HG03060 (cell line): Measurements from ENCODE around the gene ZNF362.

ENCODE experiments used
- ATAC-seq: cut with Tn5 transposase; IDR thresholded peaks from one replicate; pipeline ENCODE4 v1.9.1; 2021; ENCODE audit warnings: low read depth, moderate number of reproducible peaks; ENCODE audit not compliant: unreplicated experiment

ZNF362 gene

DNA sequence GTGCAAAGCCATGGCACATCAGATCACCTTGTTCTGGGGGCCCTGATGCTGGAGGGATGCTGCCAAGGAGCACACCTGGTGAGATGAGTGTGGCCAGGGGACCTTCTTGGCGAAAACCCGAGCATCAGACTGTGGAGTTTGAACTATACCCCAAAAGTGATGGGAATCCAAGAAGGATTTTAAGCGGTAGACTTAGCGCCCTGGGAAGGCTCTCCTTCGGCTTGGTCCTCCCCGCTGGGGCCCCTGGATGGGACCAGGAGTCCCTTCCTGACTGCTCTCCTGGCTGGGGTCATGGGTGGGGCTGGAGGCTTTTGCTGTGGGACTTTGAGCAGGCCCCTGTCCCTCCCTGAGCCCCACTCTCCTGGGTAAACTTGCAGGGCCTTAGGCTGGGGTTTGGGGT is 10.5 kb downstream of the ZNF362 start:
- no peak for ATAC-seq

DNA sequence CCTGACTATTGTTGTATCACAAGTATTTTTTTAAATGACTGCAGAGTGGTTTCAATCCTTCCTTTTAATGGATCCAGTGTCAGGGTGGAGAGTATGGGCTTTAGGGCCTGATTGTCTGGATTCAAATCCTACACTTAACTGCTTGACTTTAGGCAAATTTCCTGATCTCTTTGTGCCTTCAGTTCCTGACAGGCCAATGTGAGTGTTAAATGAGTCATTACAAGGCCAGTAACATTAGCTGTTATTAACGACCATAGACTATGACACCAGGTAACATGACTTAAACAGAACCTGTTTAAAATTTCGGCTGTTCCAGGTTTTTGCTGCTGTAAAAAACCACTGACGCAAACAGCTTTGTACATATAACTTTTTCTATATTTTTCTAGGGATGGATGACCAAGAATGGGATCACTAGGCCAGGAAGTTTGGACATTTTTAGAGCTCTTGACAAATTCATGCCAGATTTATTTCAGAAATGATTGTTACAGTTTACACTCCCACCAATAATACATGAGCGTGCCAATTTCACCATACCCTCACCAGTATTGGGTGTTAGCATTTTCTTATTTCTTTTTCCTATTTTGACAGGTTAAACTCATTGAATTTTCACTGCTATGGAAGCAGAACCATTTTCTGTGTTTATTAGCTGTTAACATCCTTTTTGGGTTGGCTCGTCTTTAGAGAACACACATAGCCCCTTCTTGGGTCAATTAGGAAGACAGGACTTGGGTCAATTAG is 11.3 kb downstream of the ZNF362 start:
- no peak for ATAC-seq

DNA sequence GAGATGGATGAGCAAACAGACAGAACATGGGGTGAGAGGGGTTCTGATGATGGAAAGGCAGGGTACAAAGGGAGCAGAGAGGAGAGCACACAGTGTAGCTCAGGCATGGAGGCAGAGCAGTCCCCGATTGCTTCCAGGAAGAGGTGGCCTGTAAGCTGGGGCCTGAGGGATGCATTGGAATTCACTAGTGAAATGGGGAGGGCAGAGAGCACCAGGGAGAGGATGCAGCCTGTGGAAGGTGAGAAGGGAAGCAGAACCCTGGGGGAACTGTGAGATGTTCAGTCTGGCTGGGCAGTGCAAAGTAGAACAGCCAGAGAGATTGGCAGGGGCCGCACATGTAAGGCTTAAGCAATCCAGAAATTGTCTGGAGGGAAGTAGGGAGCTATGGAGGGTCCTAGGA is 12.2 kb downstream of the ZNF362 start:
- ATAC-seq = no peak

DNA sequence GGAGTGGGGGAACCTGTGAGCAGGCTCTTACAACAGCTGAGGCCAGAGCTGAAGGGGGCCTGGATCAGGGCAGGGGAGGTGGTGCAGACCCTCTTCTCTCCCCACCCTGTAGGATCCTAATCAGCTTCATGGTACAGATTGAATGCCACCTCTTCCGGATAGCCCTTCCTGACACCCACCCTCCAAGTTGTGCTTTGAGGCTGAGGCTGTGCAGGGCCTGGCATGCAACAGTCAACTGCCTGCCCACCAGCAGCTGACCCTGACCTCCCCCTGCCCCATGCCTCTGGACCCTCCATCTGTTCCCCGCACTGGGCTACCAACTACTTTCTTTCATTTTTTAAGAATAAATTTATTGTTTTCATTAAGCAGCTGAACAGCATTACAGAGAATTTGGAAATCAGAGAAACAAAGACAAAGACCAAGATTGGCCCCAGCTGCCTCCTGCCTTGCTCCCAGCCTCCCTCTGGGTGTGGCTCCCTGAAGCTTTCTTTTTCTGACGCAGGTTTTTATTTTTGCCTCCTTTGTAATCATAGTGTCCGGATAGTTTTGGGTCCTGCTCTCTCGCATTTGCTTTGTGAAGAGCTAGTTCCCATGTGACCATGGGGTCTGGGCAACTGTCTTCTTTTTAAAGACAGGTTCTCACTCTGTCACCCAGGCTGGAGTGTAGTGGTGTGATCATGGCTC is 12.8 kb downstream of the ZNF362 start:
- ATAC-seq = no peak

DNA sequence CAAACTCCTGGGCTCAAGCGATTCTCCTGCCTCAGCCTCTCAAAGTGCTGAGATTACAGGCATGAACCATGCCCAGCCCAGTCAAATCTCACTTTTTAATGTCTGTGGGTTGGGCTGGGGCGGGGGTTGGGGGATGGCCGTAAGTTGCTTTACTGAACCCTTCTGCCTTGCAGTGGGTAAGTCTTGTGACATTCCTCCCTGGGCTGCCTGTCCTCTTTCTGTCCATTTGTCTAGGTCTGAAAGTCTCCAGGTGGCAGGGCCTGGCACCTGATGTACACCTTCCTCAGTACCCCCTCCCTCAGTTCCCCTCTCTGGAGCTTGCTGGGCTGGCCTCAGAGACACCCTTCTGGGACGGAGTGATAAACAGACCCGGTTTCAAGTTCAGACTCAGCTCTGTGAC is 13.3 kb downstream of the ZNF362 start:
- no peak for ATAC-seq

DNA sequence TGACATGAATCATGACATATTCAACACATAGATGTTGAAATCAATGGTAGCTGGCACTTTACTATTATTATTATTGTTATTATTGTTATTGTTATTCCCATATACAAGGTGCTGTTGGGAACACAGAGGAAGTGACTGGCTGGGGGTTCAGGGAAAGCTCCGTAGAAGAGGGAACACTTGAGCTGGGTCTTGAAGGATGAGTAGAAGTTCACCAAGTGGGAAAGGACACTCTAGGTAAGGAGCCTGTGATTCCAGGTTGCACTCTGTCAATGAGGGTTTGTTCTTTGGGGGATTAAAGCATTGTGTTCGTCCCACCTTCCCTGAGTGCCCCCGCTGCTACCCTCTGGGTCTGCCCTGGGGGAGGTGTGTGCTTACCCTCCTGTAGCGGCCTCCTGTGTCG is 14.1 kb downstream of the ZNF362 start:
- no peak for ATAC-seq

DNA sequence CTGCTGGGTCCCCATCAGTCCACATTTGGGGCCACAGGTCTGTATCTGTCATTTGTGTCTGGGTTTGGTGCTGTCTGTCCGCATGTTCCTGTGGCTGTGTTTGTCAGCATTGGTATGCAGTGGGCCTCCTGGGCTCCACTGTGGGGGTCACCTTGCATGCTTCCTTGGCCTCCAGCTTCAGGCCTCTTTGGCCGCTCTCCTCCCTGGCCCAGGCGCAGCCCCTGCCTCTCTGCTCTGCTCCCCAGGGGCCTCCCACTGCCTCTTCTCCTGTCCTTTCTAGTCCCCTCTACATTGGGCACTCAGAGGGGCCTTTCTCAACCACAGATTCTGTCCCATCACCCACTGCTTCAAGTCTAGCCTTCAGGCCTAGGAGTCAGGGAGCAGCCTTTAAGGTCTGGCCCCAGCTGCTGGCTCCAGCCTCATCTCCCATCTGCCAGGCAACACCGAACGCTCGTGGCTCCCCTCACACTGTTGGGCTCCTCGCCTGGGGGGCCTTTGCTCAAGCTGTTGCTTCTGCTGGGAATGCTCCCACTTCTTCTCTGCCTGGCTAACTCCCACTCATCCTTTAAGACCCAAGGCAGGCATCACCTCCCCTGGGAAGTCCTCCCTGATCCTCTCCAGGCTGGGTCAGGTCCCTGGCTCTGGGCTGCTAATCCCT is 14.6 kb downstream of the ZNF362 start:
- ATAC-seq = no peak

DNA sequence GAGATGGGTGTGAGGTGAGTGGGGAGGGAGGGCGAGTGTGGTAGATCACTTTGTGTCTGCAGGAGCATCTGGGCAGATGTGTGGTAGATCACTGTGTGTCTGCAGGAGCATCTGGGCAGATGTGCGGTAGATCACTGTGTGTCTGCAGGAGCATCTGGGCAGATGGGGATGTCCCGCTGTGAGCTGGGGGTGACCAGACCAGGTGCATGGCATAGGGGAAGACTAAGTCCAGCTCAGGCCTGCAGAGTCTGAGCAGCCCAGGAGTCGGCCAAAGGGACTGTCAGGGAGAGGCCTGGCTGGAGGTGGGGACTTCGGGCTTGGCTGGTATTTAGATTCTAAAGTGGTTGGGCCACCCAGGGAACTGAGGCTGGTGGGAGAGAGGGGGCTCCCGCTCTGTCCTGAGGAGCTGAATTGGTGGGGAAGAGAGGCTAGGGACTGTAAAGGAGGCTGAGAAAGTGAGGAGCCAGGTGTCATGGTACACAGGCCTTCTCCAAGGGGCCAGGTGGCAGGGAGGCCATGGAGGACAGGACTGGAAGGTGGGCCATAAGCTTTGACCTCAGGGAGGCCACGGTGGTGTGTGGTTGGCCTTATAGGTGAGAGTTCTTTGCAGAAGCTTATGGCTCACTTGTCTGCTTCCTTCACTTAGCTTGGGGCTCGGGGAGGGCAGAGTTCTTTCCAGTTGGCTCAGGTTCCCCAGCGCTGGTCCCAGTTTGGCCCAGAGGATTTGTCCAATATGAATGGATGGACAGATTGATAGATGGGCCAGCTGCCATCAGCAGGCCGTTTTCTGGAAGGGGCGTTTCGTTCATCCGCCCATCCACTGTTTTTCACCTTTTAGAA is 15.6 kb downstream of the ZNF362 start:
- ATAC-seq = no peak

DNA sequence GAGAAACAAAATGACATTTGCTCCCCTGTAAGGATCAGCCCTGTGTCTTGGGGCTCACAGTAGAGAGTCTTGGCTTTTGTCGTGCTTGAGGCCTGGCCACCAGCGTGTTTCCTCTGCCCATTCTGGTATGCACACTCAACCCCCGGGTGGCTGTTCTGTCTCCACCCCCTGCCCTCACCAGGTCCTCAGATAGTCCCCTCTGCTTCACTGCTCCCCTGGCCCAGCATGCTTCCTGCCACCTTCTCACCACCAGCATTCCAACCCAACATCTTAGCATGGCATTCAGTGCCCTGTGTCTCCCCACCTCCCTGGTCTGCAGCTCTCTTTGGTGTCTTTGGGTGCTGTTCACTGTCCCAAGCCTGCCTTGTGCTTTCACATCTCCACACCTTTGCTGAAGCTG is 16.2 kb downstream of the ZNF362 start:
- no peak for ATAC-seq

DNA sequence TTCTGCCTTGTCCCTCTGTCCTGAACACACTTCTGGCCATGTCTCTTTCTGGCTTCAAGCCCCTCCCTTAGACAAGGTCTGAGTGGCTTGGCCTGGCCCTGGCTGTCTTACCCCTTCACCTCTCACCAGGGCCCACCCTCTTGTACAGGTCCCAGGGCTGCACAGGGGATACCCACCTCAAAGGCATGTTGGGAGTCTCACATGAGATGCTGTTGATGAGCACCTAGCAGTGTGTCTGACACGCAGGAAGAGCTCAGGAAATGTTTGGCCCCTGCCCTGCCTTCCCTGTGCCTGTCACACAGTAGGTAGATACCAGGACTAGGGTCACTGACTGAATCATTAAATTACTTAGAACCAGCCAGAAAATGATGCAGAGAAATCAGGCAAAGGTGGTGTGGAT is 16.6 kb downstream of the ZNF362 start:
- no peak for ATAC-seq

DNA sequence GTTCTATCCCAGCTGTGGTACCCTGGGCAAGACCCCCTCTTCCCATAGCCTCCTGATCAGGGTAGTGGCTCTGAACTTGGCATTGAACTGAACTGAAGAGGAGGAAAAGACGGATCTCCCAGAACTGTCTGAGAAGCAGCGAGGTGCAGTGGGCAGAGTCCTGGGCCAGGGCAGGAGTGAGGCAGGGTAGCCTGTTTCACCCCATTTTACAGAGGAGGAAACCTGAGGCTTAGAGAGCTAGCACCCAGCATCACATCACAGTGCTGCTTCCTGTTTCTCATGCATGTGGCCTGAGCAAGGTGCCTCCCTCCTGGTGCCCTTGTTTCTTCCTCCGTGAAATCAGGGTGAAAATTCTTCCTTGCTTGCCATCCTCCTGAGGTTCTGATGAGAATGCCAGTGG is 17.1 kb downstream of the ZNF362 start:
- ATAC-seq = no peak

DNA sequence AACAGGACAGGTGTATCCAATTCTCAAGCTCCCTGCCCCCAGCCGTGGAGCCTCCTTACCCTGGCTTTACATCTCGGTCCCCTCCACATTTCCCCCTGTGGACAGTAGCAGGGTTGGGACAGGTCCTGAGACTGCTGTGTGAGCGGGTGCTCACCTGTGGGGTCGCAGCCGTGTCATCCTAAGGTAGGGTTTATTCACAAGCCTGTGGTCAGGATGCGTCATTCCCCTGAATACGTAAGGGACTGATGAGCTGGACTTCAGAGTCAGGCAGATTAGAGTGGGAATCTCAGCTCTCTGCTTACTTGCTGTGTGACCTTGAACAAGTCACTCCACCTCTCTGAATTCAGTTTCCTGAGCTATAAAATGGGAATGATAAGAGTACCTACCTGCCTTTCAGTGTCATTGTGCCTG is 17.7 kb downstream of the ZNF362 start:
- ATAC-seq = no peak

DNA sequence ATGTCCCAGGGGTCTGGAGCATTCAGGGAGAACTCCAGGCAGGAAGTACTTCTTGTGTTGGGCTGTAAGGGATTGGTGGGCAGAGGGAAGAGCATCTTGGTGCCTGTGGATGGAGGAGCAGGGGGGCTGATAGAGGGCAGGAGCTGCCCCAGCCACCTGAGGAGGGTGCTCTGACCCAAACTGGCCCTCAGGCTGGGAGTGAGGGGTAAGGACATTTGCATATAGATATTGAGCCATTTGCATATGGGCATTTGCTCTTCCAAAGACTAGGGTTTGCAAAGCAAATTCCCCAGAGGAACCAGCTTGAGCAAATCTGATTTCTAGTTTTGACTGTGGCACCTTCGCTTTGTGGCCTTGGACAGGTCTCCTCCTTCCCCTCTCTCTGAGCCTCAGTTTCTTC is 18.2 kb downstream of the ZNF362 start:
- no peak for ATAC-seq

DNA sequence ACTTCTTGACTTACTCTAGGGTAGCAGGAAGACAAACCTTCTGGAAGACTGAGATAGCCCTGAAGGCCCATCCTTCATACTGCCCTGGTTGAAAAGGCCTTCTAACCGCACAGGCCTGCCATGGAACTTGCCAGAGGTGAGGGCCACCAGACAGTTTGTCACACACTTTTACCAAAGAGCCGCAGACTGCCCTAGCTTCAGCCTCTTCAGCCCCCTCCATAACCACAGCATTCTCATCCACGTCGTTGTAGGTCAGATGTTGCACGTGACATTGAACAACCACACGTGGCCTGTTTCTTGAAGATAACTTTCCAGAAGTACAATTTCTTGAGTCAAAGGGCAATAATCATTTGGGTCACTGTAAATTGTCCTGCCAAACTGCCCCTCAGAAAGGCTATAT is 18.9 kb downstream of the ZNF362 start:
- ATAC-seq = no peak

DNA sequence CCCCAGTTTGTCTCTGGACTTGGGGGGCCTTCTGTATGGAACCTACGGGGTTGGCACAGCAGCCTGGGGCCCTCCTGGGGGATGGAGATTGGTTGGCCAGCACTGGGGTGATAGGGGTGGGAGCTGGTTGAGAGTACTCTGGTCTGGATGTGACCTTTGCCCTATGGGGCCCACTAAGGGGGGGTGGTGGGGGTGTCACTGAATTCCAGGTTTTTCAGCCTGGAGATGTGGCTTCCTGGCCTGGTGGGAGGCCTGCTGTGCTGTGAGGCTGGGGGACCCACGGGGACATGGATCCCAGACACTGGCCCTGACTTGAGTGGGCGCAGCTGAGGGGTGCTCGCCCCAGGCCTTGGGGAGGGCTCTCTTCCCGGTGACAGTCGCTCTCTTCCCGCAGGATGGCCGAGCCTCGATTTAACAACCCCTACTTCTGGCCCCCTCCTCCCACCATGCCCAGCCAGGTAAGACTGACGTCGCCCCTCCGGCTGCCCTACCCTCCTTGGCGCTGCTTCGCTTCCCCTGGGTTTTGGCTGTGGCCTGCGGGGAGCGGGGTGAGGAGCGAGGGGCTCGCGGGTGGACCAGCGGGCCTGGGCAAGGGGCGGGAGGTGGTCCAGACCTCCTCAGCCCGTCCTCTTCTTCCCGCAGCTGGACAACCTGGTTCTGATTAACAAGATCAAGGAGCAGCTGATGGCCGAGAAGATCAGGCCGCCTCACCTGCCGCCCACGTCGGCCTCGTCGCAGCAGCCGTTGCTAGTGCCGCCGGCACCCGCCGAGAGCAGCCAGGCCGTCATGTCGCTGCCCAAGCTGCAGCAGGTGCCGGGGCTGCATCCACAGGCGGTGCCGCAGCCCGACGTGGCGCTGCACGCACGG is 19.6 kb downstream of the ZNF362 start:
- ATAC-seq = no peak

DNA sequence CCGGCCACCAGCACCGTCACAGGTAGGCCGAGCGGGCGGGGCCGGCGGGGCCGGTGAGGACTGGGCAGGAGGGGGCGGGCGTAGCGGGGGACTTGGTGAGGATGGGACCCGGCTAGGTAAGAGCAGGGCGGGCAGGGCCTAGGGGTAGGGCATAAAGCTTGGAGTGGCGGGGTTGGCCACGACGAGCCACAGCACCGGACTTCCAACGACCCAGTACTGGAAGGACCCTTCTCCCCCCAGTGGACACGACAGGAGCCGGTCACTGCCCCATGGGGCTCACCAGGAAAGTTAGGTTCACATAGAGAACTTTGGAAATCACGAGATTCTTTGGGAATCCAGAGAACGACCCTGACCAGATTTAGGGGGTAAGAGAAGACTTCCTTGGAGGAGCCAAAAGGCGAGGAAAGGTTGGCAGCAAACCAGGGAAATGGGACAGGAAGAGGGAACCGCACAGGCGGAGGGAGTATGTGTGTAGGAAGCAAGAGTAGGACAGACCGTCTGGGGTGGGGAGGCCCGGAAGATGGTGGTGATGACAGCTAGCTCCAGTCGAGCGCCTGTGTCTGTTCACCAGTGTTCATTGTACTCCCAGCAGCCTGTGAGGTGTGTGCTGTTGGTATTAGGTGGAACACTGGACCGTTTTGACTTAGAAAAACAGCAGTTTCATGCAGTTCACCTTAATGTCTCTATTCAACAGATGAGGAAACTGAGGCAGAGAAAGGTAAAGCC is 20.4 kb downstream of the ZNF362 start:
- ATAC-seq = no peak

DNA sequence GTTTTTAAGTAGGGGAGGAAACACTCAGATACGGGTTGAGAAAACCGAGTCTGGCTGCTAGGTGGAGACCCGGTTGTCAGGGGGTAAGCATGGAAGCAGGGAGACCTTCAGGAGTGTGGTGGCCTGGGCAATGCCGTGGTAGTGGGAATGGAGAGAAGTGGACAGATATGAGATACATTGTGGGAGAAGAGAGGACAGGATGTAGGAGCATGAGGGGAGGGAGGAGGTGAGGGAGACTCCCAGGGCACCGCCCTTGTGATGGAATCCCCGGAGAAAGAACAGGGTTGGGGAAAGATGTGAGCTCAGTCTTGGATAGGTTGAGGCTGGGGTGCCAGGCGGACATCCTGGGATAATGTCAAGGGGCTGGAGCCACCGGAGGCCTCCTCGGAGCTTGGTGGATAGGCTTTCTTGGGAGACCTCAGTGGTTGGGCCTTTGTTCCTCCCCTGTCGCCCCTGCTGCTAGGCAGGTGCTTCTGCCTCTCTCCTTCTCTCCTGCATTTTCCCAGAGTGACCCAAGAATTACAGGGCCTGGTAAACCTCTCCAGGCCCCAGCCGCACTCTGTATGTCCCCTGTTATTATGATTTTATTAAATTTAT is 21.3 kb downstream of the ZNF362 start:
- ATAC-seq = no peak

DNA sequence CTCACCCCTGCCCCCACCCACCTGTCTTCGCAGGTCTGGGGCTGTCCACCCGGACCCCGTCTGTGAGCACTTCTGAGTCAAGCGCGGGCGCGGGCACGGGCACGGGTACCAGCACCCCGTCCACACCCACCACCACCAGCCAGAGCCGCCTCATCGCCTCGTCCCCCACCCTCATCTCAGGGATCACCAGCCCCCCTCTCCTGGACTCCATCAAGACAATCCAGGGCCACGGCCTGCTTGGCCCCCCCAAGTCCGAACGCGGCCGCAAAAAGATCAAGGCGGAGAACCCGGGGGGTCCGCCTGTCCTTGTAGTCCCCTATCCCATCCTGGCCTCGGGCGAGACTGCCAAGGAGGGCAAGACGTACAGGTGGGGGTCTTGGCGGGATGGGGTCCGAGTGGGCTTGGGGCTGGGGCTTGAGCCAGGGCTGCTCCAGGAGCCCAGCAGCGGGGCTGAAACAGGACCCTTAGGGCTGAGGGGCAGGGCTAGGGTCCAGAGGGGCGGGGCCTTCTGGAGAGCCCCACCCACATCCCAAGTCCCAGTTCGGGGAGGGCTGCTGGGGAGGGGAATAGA is 23.9 kb downstream of the ZNF362 start:
- ATAC-seq = no peak
